Thoracic aorta (tissue), 2 donors: ENCODE measurements around the gene EGFLAM. TPM values are rescaled to one million over a fixed set of nuclear protein-coding genes. Genes with fewer than 3 reads are reported as not detected.

Experiments used
- ATAC-seq: fragments of 150-250 bp; one replicate; pipeline ENCODE4 v1.8.0; 2017; ENCODE audit warnings: low read depth; ENCODE audit not compliant: insufficient number of reproducible peaks, low FRiP score
- DNase-seq: peaks from one replicate; pipeline ENCODE4 v3.0.0-alpha.2; 2020; ENCODE audit warnings: low spot score
- H3K27ac ChIP-seq, 2 donors: fragments of 200-600 bp; sonication (generic); 1 replicate in 1 of 2; 2 replicates in 1 of 2; pipeline ENCODE4 v1.5.1; 2016; ENCODE audit warnings: mild to moderate bottlenecking in 2 of 2, moderate library complexity in 2 of 2
- H3K27me3 ChIP-seq: fragments of 200-600 bp; sonication (generic); replicated peaks from 2 replicates; pipeline ENCODE4 v1.6.0; 2016; ENCODE audit warnings: mild to moderate bottlenecking; ENCODE audit not compliant: insufficient read depth
- H3K36me3 ChIP-seq: fragments of 200-600 bp; sonication (generic); one replicate; pipeline ENCODE4 v1.5.1; 2016
- H3K4me1 ChIP-seq, 2 donors: fragments of 200-600 bp; sonication (generic); 1 replicate in 1 of 2; 2 replicates in 1 of 2; pipeline versions ENCODE4 v1.5.1 to v1.6.0; 2016; ENCODE audit warnings: low read depth in 2 of 2, mild to moderate bottlenecking in 1 of 2; ENCODE audit not compliant: control insufficient read depth in 1 of 2
- H3K4me3 ChIP-seq: fragments of 200-600 bp; sonication (generic); 2 replicates; pipeline ENCODE4 v1.5.1; 2016; ENCODE audit warnings: mild to moderate bottlenecking
- H3K9me3 ChIP-seq: fragments of 200-600 bp; sonication (generic); 2 replicates; pipeline ENCODE4 v1.5.1; 2016
- CTCF ChIP-seq: fragments of 200-600 bp; sonication (generic); IDR thresholded peaks from one replicate; pipeline ENCODE4 v1.5.1; 2019; ENCODE audit warnings: antibody characterized with exemption
- total RNA-seq, 2 donors: library from RNA; depleted of rRNA; stranded (reverse); fragments of >200 nt; gene quantifications; one replicate each; pipeline versions ENCODE4 v1.1.0 to v1.2.3, GENCODE V29; 2016

The EGFLAM gene
- total RNA-seq, 2 donors from 2014 or later: 10.7 to 23.4 TPM

DNA sequence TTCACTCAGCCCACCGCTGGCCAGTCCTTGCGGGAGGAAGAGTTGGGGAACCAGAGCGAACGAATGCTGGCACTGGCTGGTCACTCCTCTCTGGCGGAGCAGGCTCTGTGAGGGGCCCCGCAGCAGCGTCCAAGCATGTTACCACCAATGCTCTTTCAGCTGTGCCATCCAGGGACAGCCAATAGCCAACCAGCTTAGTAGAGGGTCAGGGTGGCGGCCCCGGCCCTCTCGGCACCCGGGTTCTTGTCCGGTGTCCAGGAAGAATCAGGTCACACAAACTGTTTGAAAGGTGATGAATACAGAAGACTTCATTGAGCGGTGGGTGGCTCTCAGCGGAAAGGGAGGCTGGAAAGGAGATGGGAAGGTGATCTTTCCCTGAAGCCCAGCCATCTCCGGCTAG is 135.3 kb downstream of the EGFLAM start:
- no peaks in the 10 kb centered on the region for H3K4me1 ChIP-seq
- ATAC-seq: no peak
- TF ChIP-seq CTCF: no peak
- H3K36me3 ChIP-seq: no peaks in the 10 kb centered on the region
- H3K9me3 ChIP-seq: no peaks in the 10 kb centered on the region
- H3K27me3 ChIP-seq: no peaks in the 10 kb centered on the region
- H3K27ac ChIP-seq: no peak overlapping the region
- DNase-seq: no peak
- no peak overlapping the region for H3K4me3 ChIP-seq

DNA sequence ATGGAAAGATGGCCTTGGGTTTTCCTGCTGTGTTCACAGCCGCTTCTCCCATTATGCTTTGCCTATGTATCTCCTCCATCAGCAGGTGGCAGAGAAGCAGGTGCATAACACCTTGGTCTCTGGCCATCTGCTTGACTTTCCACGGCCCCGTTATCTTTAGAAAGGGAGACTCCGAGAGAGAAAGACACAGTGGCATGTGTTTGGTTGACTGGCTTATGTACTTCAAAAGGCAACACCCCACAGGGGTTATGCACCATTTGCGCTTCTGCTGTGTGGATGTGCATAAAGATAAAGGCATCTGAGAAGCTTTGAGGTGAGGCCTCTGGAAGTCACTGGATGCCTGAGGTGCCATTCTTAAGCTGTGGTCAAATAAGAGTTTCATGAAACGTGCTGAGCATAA is 138.4 kb downstream of the EGFLAM start:
- Histone ChIP-seq H3K36me3 (no peaks in the 10 kb centered on the region), H3K27me3 (no peaks in the 10 kb centered on the region), H3K4me1 (no peaks in the 10 kb centered on the region), H3K4me3 (no peak overlapping the region), H3K9me3 (no peaks in the 10 kb centered on the region), H3K27ac (no peak overlapping the region)
- no peak for TF ChIP-seq CTCF
- ATAC-seq: no peak
- no peak for DNase-seq

- Histone ChIP-seq H3K4me3 (no peak overlapping the region), H3K27ac (no peak overlapping the region), H3K4me1 (peaks cover 0 to 4% of the 10 kb centered on the region in 2 donors), H3K27me3 (no peaks in the 10 kb centered on the region), H3K36me3 (no peaks in the 10 kb centered on the region), H3K9me3 (no peaks in the 10 kb centered on the region)
- ATAC-seq (no peak), DNase-seq (no peak)
- TF ChIP-seq CTCF: no peak
These were observed 142.0 kb downstream of the EGFLAM start for GRCh38 chr5:38400365-38400764.

GRCh38 chr5:38401145-38401544 is 142.8 kb downstream of the EGFLAM start:
- H3K36me3 ChIP-seq: no peaks in the 10 kb centered on the region
- H3K4me1 ChIP-seq: peaks cover 0 to 4% of the 10 kb centered on the region in 2 donors
- H3K4me3 ChIP-seq: no peak overlapping the region
- no peaks in the 10 kb centered on the region for H3K9me3 ChIP-seq
- DNase-seq: no peak
- no peak overlapping the region for H3K27ac ChIP-seq
- H3K27me3 ChIP-seq: no peaks in the 10 kb centered on the region
- ATAC-seq: no peak
- TF ChIP-seq CTCF: no peak

DNA sequence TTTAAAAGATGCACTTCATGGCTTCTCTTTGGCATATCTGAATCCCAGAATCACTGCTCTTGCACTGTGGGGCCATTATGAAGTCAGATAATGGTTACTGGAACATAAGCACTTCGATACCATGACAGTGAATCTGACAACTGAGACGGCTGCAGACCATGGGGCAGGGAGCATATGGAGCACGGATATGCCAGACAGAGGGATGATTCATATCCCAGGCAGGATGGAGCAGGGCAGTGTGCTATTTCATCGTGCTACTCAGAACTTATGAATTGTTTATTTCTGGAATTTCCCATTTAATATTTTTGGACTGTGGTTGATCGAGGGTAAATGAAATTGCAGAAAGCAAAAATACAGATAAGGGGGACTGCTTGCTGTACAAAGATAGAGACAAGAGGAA is 145.0 kb downstream of the EGFLAM start:
- ATAC-seq: peak; percentile 50
- H3K9me3 ChIP-seq: no peaks in the 10 kb centered on the region

More for the DNA sequence above, 145.0 kb downstream of the EGFLAM start:
- Histone ChIP-seq H3K4me3 (no peak overlapping the region), H3K4me1 (peaks cover 0 to 4% of the 10 kb centered on the region in 2 donors), H3K36me3 (no peaks in the 10 kb centered on the region), H3K27ac (no peak overlapping the region), H3K27me3 (no peaks in the 10 kb centered on the region)
- DNase-seq: no peak
- TF ChIP-seq CTCF: no peak
